ENCODE data around the gene NPB.

NPB gene

GRCh38 chr17:81921996-81922565 lies 20.0 kb downstream of the NPB start:
- H3K36me3 ChIP-seq (ENCODE audit: control insufficient read depth in 2 of 2, insufficient read depth in 1 of 2, low read length in 2 of 2) = peaks cover 6 to 41% of the 10 kb centered on the region in 2 experiments; a peak in 1 of 3 replicates
- H3K27ac ChIP-seq (ENCODE audit: extremely low read depth, low read depth, low read length) = no peak overlapping the region
- peaks cover 3% of the 10 kb centered on the region; the same call in 1 of the 2 replicates for H3K4me1 ChIP-seq (ENCODE audit: control insufficient read depth, insufficient read depth, low read length)
- no peaks in the 10 kb centered on the region for H3K9me3 ChIP-seq (ENCODE audit: control insufficient read depth, insufficient read depth, low read depth, low read length)
- TF ChIP-seq ZNF707 (tag by site-specific recombination; IDR thresholded peaks at IDR 0.05) (no peak), PATZ1 (tag by site-specific recombination; IDR thresholded peaks at IDR 0.05) (no peak), ZNF341 (tag by site-specific recombination; IDR thresholded peaks at IDR 0.05; ENCODE audit: low read depth) (no peak), PRDM10 (tag by site-specific recombination; IDR thresholded peaks at IDR 0.05) (no peak), ZBTB49 (tag by site-specific recombination; IDR thresholded peaks at IDR 0.05; ENCODE audit: low read depth) (no peak), ZNF121 (tag by site-specific recombination; IDR thresholded peaks at IDR 0.05) (no peak), WT1 (tag by site-specific recombination; IDR thresholded peaks at IDR 0.05) (no peak), ZSCAN18 (tag by site-specific recombination; IDR thresholded peaks at IDR 0.05) (no peak), ATF2 (tag by site-specific recombination; IDR thresholded peaks at IDR 0.05; ENCODE audit: low read depth) (no peak), ZNF202 (tag by site-specific recombination; IDR thresholded peaks at IDR 0.05; ENCODE audit: borderline replicate concordance) (no peak), ZBTB26 (tag by site-specific recombination; optimal IDR thresholded peaks at IDR 0.05) (no peak), MEIS1 (CRISPR knock-in tag; IDR thresholded peaks at IDR 0.05; ENCODE audit: borderline replicate concordance) (no peak), BCL11B (tag by site-specific recombination; IDR thresholded peaks at IDR 0.05; ENCODE audit: low read depth) (no peak), FEZF1 (tag by site-specific recombination; IDR thresholded peaks at IDR 0.05) (no peak), ZNF24 (tag by site-specific recombination; IDR thresholded peaks at IDR 0.05) (no peak), KLF7 (tag by site-specific recombination; IDR thresholded peaks at IDR 0.05; ENCODE audit: borderline replicate concordance) (no peak)
- TF ChIP-seq, protein P1, sequence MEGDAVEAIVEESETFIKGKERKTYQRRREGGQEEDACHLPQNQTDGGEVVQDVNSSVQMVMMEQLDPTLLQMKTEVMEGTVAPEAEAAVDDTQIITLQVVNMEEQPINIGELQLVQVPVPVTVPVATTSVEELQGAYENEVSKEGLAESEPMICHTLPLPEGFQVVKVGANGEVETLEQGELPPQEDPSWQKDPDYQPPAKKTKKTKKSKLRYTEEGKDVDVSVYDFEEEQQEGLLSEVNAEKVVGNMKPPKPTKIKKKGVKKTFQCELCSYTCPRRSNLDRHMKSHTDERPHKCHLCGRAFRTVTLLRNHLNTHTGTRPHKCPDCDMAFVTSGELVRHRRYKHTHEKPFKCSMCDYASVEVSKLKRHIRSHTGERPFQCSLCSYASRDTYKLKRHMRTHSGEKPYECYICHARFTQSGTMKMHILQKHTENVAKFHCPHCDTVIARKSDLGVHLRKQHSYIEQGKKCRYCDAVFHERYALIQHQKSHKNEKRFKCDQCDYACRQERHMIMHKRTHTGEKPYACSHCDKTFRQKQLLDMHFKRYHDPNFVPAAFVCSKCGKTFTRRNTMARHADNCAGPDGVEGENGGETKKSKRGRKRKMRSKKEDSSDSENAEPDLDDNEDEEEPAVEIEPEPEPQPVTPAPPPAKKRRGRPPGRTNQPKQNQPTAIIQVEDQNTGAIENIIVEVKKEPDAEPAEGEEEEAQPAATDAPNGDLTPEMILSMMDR (tag by site-specific recombination; IDR thresholded peaks at IDR 0.05) = no peak
- TF ChIP-seq, protein P2, sequence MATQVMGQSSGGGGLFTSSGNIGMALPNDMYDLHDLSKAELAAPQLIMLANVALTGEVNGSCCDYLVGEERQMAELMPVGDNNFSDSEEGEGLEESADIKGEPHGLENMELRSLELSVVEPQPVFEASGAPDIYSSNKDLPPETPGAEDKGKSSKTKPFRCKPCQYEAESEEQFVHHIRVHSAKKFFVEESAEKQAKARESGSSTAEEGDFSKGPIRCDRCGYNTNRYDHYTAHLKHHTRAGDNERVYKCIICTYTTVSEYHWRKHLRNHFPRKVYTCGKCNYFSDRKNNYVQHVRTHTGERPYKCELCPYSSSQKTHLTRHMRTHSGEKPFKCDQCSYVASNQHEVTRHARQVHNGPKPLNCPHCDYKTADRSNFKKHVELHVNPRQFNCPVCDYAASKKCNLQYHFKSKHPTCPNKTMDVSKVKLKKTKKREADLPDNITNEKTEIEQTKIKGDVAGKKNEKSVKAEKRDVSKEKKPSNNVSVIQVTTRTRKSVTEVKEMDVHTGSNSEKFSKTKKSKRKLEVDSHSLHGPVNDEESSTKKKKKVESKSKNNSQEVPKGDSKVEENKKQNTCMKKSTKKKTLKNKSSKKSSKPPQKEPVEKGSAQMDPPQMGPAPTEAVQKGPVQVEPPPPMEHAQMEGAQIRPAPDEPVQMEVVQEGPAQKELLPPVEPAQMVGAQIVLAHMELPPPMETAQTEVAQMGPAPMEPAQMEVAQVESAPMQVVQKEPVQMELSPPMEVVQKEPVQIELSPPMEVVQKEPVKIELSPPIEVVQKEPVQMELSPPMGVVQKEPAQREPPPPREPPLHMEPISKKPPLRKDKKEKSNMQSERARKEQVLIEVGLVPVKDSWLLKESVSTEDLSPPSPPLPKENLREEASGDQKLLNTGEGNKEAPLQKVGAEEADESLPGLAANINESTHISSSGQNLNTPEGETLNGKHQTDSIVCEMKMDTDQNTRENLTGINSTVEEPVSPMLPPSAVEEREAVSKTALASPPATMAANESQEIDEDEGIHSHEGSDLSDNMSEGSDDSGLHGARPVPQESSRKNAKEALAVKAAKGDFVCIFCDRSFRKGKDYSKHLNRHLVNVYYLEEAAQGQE (tag by site-specific recombination; IDR thresholded peaks at IDR 0.05) = no peak
- ChIA-PET POLR2A (interaction anchor here (1.2 kb wide), 1 partner anchor 10 kb away, joined by 4 read pairs; the partner anchor contains the start of gene PCYT2), CTCF (interaction anchor here (1.0 kb wide), 1 partner anchor 98 kb away, joined by 3 read pairs; no protein-coding TSS in a partner anchor)
- H3K4me3 ChIP-seq (ENCODE audit: low read depth, low read length) = no peak overlapping the region
